Neural progenitor cell (in vitro differentiated cells): ENCODE measurements around the gene CTSH.
A peak's percentile ranks its signal among the peaks of the same experiment; 100 is the strongest.

ENCODE experiments used
- EZH2 ChIP-seq: fragments of 200-600 bp; sonication (generic); IDR thresholded peaks from 2 replicates; pipeline ENCODE4 v1.6.1; 2017; ENCODE audit warnings: antibody characterized with exemption, mild to moderate bottlenecking, moderate library complexity
- EZH2phosphoT487 ChIP-seq: fragments of 200-600 bp; sonication (generic); IDR thresholded peaks from 2 replicates; pipeline ENCODE4 v1.6.1; 2017; ENCODE audit warnings: antibody characterized with exemption
- TF ChIP-seq, protein P1 (sequence below): fragments of 200-600 bp; sonication (generic); IDR thresholded peaks from 2 replicates; pipeline ENCODE4 v1.5.1; 2017; ENCODE audit warnings: antibody characterized with exemption, mild to moderate bottlenecking

GRCh38 chr15:78872972-78873792, 71.7 kb downstream of the CTSH start:
- TF ChIP-seq EZH2phosphoT487 (no peak), EZH2 (no peak)
- TF ChIP-seq, protein P1, sequence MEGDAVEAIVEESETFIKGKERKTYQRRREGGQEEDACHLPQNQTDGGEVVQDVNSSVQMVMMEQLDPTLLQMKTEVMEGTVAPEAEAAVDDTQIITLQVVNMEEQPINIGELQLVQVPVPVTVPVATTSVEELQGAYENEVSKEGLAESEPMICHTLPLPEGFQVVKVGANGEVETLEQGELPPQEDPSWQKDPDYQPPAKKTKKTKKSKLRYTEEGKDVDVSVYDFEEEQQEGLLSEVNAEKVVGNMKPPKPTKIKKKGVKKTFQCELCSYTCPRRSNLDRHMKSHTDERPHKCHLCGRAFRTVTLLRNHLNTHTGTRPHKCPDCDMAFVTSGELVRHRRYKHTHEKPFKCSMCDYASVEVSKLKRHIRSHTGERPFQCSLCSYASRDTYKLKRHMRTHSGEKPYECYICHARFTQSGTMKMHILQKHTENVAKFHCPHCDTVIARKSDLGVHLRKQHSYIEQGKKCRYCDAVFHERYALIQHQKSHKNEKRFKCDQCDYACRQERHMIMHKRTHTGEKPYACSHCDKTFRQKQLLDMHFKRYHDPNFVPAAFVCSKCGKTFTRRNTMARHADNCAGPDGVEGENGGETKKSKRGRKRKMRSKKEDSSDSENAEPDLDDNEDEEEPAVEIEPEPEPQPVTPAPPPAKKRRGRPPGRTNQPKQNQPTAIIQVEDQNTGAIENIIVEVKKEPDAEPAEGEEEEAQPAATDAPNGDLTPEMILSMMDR: peak; percentile 69
